HG02798 (cell line): ENCODE results near the gene MS4A10.
A peak's percentile ranks its signal among the peaks of the same experiment; 100 is the strongest.
"Not testable (repeated sequence)": the region's sequence is repeated elsewhere in the genome, so short reads cannot be mapped to it uniquely, and the experiment has no call there.

Experiments
- ATAC-seq: cut with Tn5 transposase; IDR thresholded peaks from one replicate; pipeline ENCODE4 v1.9.1; 2021; ENCODE audit warnings: mild to moderate bottlenecking; ENCODE audit not compliant: unreplicated experiment, poor library complexity

MS4A10 gene

GRCh38 chr11:60818057-60818456, 32.9 kb downstream of the MS4A10 start:
- ATAC-seq: no peak

GRCh38 chr11:60821827-60822599, 36.9 kb downstream of the MS4A10 start:
- no peak for ATAC-seq

GRCh38 chr11:60823745-60824306, 38.7 kb downstream of the MS4A10 start:
- ATAC-seq: not testable (repeated sequence)

DNA sequence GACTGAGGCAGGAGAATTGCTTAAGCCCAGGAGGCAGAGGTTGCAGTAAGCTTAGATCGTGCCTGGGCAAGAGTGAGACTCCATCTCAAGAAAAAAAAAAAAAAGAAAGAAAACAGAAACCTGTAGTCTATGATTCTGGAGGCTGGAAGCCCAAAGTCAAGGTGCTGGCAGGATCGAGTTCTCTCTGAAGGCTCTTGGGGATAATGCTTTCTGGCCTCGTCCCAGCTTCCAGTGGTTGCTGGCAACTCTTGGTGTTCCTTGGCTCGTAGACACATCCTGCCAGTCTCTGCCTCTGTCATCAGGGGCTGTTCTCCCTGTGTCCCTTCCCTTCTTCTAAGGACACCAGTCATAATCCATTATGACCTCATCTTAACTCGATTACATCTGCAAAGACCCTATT, 40.0 kb downstream of the MS4A10 start:
- ATAC-seq: no peak

DNA sequence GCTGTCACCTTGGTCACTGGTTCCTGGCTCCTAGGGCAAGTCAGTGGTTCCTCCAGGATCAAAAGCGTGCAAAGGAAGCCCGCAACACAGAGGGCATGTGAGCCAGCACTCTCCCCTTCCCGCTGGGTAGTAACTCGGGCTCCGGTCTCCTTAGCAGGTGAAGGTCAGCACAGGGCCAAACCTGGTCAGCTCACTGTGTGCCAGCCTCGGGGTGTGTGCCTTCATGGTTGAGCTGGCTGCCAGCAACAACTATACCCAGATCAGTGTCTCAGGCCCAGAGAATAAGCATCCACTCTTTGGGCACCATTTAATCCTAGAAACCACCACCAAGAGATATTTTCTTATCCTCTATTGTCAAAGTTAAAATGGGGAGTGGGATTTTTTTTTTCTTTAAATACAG, 40.7 kb downstream of the MS4A10 start:
- no peak for ATAC-seq

GRCh38 chr11:60830478-60831142, 45.5 kb downstream of the MS4A10 start:
- peak; percentile 20 for ATAC-seq

- ATAC-seq: peak; percentile 76
These were observed 46.0 kb downstream of the MS4A10 start for GRCh38 chr11:60831143-60831500.

- ATAC-seq: no peak
These were observed 46.5 kb downstream of the MS4A10 start for GRCh38 chr11:60831501-60832079.

- no peak for ATAC-seq
These were observed 49.8 kb downstream of the MS4A10 start for GRCh38 chr11:60834742-60835533.

GRCh38 chr11:60835534-60835846, 50.4 kb downstream of the MS4A10 start:
- ATAC-seq: no peak

- ATAC-seq: no peak
These were observed 51.9 kb downstream of the MS4A10 start for GRCh38 chr11:60836866-60837515.

- no peak for ATAC-seq
These were observed 53.0 kb downstream of the MS4A10 start for GRCh38 chr11:60838132-60838531.

GRCh38 chr11:60840470-60841430, 55.6 kb downstream of the MS4A10 start:
- no peak for ATAC-seq

- ATAC-seq: peak; percentile 89
These were observed 56.9 kb downstream of the MS4A10 start, which contains the start of gene CCDC86 for GRCh38 chr11:60841797-60842667. Gene CCDC86 (plus strand): TSS chr11:60842113. CDS start chr11:60842125, 12 bp downstream.

DNA sequence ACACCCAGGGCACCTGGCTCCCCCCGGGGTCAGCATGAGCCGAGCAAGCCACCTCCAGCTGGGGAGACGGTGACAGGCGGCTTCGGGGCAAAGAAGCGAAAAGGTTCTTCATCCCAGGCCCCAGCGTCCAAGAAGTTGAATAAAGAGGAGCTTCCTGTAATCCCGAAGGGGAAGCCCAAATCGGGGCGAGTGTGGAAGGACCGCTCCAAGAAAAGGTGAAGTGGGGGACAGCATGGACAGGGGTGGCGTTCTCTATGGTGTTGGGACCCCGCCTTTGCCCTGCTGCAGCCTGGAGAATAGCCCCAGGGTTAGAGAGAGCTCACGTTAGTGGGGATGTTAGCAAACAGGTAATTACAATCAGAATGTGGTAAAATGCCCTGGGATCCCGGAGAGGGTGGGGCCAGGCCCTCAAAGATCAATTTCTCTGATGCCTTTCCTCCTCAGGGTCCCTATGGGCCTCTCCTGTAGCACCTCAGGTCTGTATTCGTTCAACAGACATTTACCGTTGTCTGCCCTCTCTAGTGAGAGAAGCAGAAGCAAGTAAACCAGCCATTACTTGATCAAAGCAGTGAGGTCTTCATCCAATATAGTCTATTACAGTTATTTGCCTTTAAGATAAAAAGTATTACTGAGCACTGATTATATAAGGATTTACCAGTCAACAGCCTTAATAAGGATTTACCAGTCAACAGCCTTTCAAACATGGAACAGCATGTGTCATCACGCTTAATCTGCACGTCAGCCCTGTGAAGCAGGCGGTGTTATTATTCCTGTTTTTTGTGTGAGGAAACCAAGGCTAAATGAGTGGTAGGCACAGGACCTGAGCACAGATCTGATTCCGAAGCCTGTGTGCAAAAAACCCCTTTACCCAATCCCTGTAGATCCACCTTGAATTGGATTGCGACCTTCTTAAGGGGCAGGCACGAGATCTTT, 57.8 kb downstream of the MS4A10 start:
- ATAC-seq: no peak

DNA sequence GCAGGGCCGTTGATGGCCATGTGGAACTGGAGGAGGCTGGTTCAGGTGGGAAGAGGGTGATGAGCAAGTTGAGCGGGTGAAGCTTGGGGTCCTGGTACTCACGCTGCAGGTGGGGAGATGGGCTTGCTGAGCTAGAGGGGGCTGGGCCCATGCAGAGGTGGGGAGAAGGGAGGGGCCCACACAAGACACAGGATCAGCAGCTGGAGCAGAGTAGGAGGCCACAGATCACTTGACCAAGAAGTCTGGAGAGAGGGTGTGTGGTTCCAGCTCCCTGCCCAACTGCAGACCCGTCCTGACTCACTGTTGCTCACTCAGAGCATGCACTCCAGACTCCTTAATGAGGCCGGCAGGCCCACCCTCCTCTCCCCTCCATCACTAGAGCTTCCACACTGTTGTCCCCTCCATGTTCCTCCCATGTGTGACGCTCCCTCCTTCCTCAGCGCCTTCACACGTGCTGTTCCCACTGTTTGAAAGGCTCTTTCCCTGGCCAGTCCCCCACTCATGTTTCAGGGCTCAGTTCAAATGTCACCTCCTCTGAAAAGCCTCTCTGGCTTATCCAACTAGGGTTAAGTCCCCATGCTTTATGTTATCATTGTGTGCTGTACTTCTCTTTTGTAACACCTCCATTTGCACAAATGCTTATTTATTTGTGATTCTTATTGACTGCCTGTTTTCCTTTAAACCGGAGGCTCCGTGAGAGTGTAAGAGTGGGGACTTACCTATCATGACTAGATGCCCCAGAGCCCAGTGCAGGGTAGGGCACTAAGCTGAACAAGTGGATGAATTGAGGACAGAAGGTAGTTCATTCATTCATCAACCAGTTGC, 59.1 kb downstream of the MS4A10 start:
- ATAC-seq: no peak
